Measurements from ENCODE around the gene PRKCB.

Gene PRKCB

DNA sequence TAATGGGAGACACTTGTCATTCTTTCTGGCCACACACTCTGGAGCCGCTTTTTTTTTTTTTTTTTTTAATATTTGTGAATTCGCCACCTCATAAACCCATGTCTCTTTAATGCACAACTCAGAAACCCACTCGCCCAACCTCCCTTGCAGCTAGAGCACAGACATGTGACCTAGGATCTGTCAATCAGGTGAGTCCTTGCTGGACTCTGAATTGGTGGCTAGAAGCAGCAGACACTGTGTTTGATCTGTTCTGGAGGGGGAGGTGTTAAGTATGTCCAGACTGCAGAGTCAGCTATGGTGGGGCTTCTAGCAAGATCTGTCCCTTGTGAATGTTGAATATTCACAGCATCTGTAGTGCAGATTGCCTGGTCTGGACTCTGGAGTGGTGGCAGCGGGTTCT, 112.1 kb downstream of the PRKCB start:
- DNase-seq: no peak

- DNase-seq: peak; percentile 59
Observed at GRCh38 chr16:23948949-23949411, 113.2 kb downstream of the PRKCB start.

DNA sequence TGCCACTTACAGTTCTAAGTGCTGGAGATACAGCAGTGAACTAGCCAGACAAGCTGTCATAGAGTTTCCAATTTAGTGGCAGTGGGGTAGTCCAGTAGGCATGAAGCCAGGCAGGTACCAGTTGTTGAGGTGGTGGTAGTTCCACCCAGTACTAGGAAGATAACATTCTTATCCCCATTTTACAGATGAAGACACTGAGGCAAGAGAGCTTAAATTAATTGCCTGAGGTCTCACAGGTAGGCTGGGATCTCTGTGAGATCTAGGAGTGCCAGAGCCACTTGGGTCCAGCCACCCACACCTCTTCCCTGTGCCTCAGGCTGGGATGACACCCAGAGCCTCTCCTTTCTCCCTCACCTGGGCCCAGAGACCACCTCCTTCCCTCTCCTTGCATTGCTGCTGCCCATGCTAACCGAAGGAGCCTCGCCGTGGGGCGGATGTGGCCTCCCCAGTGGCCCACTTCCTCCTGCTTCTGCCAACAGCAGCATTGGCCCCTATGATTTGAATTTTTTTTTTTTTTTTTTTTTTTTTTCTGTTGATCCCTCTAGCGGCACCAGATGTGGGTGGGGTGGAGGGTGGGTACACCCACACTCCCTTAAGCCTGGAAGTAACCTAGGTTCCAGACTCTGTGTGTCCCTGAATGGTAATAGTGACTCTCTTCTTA, 114.0 kb downstream of the PRKCB start:
- no peak for DNase-seq

GRCh38 chr16:23950291-23950894, 114.6 kb downstream of the PRKCB start:
- DNase-seq: no peak

DNA sequence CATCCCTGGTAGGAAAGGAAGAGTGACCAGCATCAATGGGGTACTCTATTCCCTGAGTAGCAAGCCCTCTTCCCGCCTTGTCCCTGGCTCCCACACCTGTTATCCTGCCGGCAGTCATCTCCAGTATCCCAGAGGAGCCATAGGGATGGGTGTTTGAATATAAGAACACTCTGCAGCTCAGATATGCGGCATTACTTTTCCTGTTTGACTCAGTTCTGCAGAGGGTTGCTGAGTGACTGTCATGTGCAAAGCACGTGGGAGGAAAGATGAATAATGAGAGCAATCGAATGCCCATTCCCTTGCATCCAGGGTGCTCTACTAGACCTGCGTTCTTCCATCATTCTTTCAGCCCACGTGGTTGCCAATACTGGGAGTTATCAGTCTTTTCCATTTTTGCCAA, 115.1 kb downstream of the PRKCB start:
- DNase-seq: no peak

GRCh38 chr16:23952128-23952970, 116.6 kb downstream of the PRKCB start:
- peak; percentile 16 for DNase-seq

- DNase-seq: no peak
Observed at GRCh38 chr16:23952971-23953300, 117.2 kb downstream of the PRKCB start.

- DNase-seq: no peak
Observed at GRCh38 chr16:23953476-23953875, 117.7 kb downstream of the PRKCB start.

- no peak for DNase-seq
Observed at GRCh38 chr16:23955088-23955487, 119.3 kb downstream of the PRKCB start.

GRCh38 chr16:23957287-23957686, 121.5 kb downstream of the PRKCB start:
- no peak for DNase-seq

GRCh38 chr16:23959072-23959751, 123.4 kb downstream of the PRKCB start:
- DNase-seq: peak; percentile 26

- DNase-seq: no peak
Observed at GRCh38 chr16:23959752-23960072, 123.9 kb downstream of the PRKCB start.

DNA sequence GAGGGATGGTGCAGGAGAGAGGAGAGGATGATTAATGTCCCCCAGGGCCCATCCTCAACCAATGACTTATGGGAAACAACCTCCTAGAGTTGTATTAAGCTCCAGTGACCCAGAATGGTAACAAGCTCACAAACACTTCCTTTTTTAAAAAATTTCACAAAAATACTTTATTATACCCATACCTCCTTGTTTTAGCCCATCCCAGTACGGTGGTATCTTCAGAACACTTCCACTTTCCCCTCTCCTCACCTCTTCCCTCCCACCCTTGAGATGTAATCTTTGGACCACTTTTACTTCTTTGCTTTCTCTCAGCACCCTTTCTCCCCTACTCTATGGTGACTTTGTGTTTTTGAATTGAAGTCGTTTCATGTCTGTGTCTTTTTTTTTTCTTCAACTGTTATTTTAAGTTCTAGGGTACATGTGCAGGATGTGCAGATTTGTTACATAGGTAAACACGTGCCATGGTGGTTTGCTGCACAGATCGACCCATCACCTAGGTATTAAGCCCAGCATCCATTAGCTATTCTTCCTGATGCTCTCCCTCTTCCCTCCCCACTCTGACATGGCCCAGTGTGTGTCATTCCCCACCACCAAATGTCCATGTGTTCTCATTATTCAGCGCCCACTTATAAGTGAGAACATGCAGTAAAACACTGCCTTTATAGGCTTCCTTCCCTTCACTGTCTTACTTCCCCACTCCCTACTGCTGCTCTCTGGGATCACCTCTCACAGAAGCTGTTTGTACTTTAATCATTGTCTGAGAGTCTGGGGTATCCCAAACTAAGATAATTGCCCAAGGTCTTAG, 124.5 kb downstream of the PRKCB start:
- DNase-seq: no peak

DNA sequence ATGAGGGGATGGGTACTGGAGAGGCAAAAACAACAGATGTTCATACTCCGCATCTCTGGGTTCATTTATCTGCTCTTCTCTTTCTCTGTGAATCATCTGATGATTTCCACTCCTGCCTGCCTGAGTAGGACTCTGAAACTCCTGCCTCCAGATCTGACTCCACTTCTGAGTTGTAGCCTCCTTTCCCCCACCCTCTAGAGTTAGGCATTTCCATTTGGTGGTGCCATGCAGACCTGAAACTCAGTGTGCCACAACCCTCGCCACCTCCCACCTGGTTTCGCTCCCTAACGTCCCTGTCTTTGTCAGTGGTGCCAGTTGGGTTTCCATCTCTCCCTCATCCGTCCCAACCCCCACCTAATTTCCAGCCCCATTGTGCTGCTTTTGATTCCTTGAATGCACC, 126.2 kb downstream of the PRKCB start:
- DNase-seq: no peak

DNA sequence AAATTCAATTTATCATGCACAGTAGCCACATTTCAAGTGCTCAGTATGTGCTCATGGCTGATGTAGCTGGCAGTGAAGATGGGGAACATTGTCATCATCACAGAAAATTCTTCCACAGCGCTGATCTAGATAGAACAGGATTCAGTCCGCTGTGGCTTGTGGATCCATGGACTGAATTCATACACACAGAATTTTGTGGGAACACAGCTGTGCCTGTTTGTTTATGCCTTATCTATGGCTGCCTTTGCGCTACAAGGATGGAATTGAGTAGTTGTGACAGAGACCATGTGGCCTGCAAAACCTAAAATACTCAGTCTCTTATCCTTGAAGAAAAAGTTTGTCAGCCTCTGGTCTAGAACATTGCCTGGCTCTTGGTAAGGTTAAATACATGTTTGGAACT, 128.4 kb downstream of the PRKCB start:
- DNase-seq: no peak

- DNase-seq: no peak
Observed at GRCh38 chr16:23965137-23965733, 129.5 kb downstream of the PRKCB start.

DNA sequence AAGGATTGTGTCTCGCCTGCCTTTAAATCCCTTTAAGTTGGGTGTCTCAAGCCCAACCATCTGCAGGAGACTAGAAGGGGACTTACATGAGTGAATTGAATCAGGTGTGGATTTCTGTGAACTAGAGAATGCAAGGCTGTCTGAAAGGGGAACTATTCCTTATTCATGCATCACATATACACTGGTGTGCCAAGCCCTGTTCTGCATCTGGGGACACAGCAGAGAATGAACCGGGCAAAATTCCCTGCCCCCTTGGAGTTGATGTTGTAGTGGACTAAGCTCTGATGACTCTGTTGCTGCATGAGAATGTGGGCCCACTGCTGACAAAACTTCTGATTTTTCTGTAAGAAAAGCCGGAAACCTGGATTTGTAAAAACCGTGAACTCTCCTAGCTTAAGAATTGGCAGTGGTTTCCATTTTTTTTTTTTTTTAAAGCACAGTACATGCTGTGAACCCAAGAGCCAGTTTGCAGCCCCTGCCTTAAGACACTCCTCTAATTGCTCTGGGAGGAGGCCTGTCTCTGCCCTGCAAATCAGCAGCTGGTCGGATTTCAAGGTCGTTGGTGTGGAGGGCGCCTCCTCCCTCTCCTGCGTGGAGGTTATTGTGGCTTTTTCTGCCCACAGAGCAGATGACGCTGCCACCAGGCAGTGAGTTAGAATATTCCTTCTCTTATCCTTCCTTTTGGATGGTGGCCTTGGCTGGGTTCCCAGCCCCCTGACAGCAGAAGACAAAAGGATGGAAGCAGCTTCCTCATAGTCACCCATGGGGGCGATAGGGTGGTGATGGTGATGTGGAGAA, 131.0 kb downstream of the PRKCB start:
- no peak for DNase-seq

GRCh38 chr16:23967775-23968174, 132.0 kb downstream of the PRKCB start:
- no peak for DNase-seq

DNA sequence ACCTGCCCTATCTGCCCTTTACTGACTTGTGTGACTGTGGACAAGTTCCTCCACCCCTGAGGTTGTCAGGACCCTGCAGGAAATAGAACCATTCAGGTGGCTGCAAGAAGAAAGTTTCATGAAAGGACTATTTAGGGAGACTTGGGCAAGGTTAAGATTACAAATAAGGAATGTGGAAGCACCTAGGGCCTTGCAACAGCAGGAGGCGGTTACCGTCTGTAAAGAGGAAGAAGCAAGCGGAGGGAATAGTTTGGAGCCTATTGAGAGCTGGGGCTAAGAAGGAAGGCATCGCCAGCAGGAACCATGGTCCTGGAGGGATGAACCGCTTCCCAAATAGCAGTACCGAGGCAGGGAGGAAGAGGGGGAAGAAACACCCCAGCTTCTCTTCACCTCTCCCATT, 132.4 kb downstream of the PRKCB start:
- no peak for DNase-seq

GRCh38 chr16:23969468-23970297, 133.9 kb downstream of the PRKCB start:
- DNase-seq: no peak

DNA sequence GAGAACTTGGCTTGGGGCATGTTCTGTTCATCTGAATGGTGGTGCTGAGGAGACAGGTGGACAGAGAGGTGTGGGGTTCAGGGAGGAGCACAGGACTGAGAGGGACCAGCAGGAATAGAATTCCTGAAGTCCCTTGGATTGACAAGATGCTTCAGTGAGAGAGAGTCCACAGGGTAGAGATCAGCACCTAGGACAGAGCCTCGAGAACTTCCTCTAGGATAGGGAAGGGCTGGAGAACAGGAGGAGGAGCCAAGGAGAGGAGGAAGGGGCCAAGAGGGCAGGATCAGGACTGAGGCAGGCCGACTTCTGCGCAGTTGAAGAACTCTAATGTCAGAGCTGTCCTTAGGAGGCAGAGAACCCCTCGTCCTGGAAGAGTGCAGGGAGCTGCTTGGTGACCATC, 138.4 kb downstream of the PRKCB start:
- no peak for DNase-seq

Data from NCI-H748 treated with DMSO at 0.1 percent for 48 hours (cell line).